Suppressor macrophage (primary cell): Measurements from ENCODE around the gene WDPCP.
"Not testable (repeated sequence)": the region's sequence is repeated elsewhere in the genome, so short reads cannot be mapped to it uniquely, and the experiment has no call there.

Experiments used
- DNase-seq, 4 experiments: peaks; one replicate each; pipeline ENCODE4 v3.0.0-alpha.2; 2020 to 2022

WDPCP gene

DNA sequence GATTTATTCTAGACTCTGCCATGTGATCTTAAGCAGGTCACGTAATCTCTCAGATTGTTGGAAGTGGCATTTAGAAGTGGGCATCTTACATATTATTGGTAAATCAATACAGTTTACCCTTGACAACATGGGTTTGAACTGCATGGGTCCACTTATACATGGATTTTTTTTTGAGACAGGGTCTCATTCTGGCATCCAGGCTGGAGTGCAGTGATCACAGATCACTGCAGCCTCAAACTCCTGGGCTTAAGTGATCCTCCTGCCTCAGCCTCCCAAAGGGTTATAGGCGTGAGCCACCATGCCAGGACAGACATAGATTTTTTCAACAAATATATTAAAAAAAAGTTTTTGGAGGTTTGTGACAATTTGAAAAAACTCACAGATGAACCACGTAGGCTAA lies 393.0 kb downstream of the WDPCP start:
- DNase-seq: no peak

DNA sequence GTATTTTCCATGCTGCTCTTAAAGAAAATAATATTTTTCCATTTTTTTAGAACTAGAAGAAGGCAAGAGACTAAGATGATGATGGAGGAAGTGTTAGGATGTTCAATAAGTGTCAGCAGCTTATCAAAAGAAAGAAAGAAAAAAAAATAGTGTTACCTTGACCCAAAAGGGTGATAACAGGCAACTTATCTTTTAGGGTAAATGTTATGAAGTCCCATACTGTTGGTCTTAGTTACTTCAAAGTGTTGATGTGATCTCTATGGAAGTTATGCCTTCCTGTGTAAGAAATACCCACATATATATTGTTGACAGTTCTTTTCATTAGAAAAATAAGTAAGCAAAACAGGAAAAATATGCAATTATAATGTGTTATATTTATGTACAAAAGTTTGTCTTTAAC lies 394.1 kb downstream of the WDPCP start:
- no peak for DNase-seq

GRCh38 chr2:63192889-63193774 lies 395.1 kb downstream of the WDPCP start:
- DNase-seq: no peak

- no peak for DNase-seq
Observed at GRCh38 chr2:63192169-63192888, 395.9 kb downstream of the WDPCP start.

GRCh38 chr2:63189026-63189425 lies 399.3 kb downstream of the WDPCP start:
- DNase-seq: peak in 2 of 4 experiments; percentile 4 to 9

DNA sequence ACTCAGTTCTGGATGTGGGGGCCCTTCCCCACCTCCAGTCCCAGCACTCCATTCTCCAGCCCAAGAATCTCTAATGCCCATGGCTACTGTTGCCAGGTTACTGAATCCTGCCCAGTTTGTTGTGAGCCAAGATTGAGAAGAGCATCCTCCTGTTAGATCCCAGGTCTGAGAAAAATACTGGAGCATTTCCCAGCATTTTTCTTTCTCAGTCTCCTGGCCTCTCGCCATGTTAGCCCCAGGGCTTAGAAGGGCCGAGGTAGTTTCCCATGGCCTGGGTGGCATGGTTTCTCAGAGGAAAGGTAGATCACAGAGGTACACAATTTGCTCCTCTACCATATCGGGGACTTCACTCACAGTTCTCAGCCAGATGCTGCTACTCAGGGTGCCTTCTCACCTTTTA lies 401.9 kb downstream of the WDPCP start:
- no peak for DNase-seq

DNA sequence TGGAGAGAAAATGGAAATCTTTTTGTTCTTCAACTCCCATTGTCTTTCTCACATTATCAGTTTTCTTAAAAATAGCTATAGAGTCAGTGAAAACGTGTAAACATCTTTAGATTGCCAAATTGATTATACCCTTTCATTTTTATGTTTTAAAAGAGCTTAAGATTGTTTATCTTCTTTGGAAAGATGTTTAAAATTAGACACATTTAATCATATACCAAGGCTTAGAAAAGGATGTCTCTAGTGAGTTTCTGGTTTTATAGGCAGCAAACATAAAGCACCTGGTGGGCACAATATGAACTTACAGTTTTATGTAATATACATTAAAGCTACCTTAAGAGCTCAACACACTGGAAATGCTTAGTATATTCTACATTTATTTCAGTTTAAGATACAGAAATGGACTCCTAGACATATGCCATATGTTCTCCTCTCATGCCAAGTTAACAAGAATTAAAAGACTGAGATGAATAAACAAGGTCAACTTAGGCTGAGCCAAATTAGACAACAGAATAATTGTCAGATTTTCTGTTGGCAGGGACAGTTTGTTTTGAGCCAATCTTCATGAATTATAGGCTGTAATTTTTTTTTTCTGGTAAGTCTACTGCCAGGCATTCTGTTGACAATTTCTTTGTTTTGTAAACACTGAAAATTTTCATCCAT lies 425.0 kb downstream of the WDPCP start:
- no peak for DNase-seq

DNA sequence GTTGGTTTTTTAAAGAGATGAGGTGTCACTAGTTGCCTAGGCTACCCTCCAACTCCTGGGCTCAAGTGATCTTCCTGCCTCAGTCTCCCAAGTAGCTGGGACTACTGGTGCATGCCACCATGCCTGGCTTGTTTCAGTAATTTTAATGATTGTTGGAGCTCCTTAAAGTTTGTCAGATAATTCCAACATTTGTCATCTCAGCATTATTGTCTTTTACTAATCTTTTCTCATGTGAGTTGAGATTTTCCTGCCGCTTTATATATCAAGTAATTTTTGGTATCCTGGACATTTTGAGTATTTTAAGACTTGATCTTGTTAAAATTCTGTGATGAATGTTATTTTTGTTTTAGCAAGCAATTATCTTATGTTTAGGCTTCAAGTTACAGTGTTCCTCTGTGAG lies 429.0 kb downstream of the WDPCP start:
- DNase-seq: no peak

GRCh38 chr2:63136683-63137082 lies 451.6 kb downstream of the WDPCP start:
- DNase-seq: not testable (repeated sequence)

DNA sequence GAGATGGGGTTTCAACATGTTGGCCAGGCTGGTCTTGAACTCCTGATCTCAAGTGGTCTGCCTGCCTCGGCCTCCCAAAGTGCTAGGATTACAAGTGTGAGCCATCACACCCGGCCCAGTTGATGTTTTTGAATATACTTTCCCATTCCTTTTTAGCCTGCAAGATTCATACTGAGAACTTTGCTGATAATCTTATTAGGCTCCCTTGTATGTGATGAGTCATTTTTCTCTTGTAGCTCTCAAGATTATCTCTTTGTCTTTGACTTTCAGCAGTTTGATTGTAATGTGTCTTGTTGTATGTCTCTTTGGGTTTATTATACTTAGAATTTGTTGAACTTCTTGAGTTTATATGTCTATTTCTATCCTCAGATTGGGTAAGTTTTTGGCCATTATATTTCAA lies 456.3 kb downstream of the WDPCP start:
- DNase-seq: no peak

DNA sequence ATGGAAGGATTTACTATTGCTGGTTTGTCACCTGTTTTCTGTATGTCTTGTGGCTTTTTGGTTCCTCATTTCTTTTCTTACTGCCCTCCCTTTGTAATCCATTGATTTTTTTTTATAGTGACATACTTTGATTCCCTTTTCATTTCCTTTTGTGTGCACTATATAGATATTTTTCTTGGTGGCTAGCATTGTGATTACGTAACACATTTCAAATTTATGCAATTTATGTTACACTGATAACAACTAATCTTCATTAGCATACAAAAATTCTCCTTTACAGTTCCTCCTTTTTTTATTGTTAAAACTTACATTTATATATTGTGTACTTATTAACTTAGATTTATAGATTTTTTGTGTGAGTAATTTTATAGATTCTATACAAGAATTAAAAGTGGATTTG lies 457.1 kb downstream of the WDPCP start:
- no peak for DNase-seq

DNA sequence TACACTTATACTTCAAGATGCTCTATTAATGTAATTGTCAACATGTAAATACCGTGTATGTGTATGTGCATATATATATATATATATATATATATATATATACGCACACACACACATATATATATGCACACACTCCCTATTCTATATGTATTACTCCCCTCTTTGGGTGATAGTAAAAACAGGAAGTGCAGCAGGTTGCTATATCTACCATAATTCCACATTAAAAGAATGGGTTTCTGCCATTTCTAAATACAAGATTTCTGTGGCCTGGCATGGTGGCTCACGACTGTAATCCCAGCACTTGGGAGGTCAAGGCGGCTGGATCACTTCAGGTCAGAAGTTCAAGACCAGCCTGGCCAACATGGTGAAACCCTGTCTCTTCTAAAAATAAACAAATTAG lies 460.7 kb downstream of the WDPCP start:
- DNase-seq: no peak

DNA sequence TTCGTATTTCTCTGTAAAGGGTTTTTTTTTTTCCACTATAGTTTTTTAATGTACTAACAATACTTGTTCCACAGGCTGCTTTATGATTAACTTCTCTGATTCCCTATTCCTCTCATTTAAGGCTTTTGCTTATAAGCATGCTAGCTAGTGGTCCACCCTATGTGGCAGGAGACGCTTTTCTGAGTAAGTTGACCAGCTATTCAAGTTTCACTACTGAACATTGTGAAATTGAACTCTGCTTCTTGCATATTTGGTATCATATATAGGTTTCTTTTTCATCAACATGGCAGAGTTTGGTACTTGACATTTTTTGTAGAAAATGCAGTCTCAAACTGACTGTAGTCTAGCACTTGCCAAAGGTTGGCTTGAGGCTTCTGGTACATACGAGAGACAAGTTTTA lies 463.4 kb downstream of the WDPCP start:
- DNase-seq: no peak

DNA sequence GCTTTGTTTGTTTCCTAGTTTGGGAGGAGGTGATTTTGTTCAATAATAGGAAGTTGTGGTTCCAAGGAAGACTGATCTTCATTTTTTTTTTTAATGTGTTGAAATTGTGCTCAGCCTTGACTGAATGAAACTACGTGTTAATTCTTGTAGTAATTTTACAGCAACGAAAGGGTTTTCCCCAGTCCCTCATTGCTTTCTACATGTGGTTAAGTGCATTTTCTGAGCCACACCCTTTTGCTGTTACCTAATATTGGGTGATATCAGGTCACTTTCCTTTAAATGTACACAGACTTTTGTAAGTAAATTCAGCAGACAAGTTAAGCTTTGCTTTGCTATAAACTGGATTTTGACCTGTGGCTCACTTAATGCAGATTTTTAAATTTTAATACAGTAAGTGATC lies 464.1 kb downstream of the WDPCP start:
- DNase-seq: peak; percentile 15 to 66 (median 36)

DNA sequence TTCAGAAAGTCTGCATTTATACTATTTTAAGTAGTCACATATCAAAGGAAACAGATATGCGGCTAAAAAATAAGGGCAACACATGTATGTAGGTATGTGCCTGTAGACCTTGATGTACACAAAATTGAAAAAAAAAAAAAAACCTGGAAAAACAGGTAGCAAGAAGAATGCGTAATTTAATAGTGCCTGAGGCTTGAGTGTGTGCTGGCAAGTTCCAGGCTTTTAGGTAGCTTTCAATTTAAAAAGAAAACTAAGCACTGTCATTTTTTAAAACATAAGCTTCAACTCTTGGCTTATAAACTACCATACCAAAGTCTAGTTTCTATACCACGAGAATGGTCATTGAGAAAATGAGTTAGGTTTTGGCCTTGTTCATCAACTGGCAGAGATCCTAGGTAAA lies 465.4 kb downstream of the WDPCP start:
- no peak for DNase-seq

DNA sequence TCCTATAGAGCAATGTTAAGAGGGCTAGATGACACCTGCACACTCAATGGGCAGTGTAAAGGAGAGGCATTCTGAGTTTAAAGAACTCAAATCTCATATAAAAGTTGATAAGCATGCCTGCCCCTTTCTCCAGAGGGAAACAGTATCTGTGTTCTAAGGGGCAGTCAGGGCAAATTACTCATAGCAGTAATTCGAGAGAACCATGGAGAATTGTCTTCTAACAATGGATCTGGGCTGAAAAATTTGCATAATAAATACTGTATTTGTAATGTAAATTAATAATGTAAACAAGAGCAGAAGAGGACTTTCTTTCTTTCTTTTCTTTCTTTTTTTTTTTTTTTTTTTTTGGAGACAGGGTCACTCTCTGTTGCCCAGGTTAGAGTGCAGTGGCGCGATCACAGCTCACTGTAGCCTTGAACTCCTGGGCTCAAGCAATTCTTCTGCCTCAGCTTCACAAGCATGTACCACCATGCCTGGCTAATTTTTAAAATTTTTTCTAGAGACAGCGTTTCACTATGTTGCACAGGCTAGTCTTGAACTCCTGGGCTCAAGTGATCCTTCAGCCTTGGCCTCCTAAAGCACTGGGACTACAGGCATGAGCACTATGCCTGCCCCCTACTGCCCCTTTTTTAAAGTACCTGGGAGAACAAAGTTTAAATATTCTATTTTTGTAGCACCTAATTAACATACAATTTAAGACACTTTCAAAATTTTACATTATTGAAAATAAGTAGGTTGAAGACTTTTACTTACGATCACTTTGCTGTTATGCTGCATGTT lies 467.0 kb downstream of the WDPCP start:
- no peak for DNase-seq

DNA sequence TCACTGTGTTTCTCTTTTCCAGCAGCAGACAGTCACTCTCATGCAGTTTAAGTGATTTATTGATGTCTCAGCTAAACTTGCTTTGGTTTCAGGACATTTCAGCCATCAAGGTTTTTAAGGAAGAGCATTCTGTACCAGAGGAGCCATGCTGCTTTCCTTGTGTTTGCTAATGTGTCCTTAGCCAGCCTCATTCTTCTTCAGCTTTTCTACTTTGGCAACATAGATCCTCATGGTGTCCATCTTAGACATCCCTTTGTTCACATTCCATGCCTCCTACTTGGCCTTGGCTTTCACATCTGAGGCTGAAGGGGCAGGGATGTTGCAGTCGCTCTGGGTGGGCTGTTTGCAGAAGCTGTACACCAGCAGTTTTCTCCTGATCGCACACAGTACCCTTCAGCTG lies 469.5 kb downstream of the WDPCP start:
- no peak for DNase-seq

DNA sequence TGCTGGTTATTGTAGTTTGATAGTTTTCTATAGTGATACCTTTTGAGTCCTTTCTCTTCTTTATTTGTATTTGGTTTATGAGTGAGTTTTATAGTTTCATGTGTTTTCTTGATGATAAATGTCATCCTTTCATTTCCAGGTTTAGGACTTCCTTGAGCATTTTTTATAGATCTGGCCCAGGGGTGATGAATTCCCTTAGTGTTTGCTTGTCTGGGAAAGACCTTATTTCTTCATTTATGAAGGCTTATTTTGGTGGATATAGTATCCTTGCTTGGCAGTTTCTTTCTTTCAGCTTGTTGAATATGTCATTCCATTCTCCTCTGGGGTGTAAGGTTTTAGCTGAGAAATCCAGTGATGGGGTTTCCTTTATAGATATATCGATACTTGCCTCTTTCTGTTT lies 483.8 kb downstream of the WDPCP start:
- DNase-seq: no peak

DNA sequence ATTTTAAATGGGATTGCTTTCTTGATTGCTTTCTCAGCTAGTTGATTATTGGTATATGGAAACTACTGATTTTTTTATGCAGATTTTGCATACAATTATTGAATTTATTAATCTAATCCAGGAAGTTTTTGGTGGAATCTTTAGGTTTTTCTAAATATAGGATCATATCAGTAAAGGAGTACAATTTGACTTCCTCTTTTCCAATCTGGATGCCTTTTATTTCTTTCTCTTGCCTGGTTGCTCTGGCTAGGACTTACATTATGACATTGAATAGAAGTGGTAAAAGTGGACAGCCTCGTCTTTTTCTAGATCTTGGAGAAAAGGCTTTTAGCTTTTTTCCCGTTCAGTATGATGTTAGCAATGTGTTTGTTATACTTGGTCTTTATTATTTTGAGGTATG lies 486.3 kb downstream of the WDPCP start:
- no peak for DNase-seq

- DNase-seq: no peak
Observed at GRCh38 chr2:63099032-63099431, 489.2 kb downstream of the WDPCP start.

GRCh38 chr2:63096491-63096890 lies 491.8 kb downstream of the WDPCP start:
- DNase-seq: no peak

DNA sequence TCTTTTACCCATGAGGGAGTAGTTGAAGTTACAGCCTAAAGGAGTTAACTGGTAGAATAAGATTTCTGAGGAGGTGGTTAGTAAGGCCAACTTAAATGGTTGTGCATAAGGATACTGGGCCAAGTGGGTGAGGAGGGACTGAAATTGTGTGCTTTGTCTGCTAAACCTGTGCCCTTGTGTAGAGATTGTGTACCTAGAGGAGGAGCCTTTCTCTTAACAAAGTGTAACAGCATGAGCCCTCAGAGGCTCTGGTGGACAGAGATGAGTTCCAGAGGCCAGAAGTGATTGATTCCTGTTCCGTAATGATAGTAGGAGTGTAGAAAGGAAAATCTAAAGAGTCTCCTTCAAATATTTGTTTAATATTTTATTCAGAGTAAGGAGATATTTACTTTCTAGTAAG lies 494.8 kb downstream of the WDPCP start:
- DNase-seq: no peak

DNA sequence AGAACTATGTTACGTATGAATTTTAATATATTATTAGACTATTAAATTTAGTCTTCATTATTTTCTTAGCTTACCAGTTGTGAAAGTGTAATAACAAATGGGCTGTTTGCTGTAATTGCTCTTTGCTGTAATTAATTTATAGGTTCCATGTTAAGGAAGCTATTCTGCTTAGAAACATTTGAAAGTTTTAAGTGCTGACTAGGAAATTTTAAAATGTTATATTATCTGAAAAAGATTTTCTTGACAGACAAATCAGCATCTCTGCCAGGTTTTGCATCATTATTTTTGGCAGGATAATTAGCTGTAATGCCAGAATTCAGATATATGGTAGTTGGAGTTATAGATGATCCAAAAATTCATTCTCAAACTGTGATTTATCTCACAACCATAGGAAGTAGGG lies 495.4 kb downstream of the WDPCP start:
- DNase-seq: no peak
